ENCODE data around the gene ESRRB.

ESRRB gene

DNA sequence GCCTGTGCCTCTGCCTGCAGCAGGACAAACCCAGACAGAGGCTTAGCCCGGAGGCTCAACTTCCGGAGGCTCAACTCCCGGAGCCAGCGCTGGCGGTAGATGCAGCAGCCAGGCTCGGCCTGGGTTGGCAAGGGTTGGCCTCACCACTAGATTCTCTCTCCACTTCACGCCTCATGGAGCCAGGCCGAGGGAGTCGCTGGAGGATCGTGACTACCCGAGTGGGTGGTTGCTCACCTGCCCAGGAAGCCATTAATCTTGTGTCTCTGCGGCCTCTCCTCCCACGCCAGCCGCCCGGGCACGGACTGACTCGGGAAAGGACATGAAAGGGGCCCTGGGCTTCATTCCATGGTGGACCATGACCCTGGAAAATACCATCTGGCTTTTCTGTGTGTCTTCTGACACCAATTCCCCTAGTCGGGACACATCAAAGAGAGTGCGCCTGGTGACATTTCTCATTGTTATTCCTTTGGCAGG, 20.8 kb downstream of the ESRRB start:
- H3K4me3 ChIP-seq (ENCODE audit: low read depth, low read length), result no peak overlapping the region

DNA sequence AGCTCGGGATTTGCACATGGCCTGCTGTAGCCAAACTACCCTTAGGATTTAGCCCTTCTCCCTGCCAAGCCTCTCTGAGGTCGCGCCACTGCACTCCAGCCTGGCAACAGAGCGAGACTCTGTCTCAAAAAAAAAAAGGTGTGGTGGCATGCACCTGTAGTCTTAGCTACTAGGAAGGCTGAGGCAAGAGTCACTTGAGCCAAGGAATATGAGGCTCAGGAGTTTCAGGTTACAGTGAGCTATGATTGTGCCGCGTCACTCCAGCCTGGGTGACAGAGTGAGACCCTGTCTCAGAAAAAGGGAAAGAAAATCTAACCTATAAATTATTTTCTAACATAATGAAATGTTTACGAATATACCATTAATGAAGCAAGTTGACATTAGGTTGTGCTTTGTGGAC, 29.7 kb downstream of the ESRRB start:
- H3K4me3 ChIP-seq (ENCODE audit: low read depth, low read length), result no peak overlapping the region

DNA sequence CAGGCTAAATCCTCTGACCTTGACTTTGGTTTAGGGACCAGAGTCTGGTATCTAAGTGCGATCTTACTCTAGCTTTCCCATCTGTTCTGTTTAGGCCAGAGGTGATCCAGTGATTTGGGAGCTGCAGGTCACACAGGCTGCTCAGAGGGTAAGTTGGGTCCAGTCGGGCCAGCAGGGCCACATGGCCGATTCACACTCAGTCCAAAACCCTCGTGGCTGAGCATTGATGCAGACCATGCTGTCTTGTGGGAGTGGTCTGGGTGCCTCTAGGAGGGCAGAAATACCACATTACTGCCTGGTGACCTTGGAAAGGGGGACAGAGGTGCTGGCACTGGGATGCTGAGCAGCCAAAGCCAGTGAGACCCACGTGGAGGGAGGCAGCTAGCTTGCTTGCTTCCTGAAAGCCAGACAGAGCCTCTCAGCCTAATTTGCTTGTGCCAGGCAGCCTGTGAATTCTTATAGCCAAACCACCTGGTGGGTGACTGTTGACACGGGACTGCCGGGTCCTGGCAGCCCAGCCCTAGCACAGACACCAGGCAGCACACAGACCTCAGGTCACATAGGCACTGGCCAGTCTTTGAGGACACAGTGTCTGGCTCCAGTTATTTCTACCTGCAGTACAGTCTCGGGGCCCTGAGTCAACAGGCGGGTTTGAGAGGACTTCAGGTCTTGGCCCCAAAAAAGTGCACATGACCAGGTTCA, 31.7 kb downstream of the ESRRB start:
- no peak overlapping the region for H3K4me3 ChIP-seq (ENCODE audit: low read depth, low read length)

DNA sequence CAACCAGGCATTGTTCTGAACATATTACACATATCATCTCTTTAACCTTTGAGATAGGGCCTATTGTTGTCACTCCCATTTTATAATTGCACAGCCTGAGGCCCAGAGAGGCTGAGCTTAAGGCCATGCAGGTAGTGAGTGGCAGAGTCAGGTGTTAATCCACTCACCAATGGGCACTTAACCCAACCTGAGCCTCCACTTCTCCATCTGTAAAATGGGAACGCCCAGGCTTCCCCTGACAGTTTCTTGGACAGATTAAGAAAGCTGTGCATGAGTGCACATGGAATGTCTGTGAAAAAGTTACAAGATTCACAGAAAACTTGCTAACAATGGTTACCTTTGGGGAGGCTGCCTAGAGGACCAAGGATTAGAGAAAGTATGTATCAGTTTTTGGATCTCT, 32.9 kb downstream of the ESRRB start:
- no peak overlapping the region for H3K4me3 ChIP-seq (ENCODE audit: low read depth, low read length)

DNA sequence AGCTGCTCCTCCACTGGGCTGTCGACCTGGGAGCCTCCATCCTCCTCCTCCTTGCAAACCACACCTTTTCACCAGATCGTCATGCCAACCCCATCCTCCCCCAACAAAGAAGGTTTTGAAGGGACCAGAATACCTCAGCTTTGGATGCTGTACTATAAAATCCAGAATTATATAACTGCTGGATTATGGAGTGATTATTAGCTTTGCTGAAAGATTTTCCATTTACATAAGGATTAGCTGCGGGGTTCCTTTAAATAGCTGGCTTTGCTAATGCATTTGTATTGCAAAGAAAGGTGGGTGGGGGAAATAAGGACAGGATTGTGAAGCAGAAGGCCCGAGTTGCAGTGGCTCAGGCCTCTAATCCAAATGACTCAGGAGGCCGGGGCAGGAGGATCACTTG, 36.6 kb downstream of the ESRRB start:
- no peak overlapping the region for H3K4me3 ChIP-seq (ENCODE audit: low read depth, low read length)

DNA sequence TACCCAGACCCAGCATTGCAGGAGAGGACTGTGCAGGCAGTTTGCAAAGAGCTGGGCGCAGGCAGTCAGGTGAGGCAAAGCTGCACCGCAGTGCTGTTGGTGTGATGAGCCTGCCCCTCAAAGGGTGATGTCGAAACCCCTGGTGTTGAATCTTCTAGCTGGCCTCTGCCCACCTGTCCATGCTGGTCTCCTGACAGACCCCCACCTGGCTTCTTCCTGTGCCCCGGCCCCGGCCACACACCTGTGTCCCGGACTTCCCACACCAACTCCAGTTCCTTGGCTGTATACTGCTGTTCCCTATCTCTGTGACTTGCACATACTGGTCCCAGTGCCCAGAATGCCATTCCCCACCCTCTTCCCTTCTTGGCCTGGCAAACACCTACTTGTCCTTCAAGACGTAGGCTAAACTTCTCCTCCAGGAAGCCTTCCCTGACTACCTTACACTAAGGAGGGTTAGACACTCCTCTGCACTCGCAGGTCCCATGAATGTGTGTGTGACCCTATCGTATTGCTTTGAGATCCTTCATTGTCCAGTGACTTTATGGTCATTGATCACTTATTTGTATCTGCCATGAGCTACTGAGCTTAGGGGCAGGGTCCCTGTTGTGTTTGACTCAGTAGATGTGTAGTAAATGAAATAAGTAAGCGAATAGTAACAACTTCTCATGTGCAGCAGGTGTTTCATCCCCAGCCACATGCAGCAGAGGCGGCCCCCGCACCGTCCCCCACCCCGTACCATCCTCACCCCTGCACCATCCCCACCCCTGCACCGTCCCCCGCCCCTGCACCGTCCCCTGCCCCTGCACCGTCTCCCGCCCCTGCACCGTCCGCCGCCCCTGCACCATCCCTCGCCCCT, 37.4 kb downstream of the ESRRB start:
- H3K4me3 ChIP-seq (ENCODE audit: low read depth, low read length), result no peak overlapping the region

DNA sequence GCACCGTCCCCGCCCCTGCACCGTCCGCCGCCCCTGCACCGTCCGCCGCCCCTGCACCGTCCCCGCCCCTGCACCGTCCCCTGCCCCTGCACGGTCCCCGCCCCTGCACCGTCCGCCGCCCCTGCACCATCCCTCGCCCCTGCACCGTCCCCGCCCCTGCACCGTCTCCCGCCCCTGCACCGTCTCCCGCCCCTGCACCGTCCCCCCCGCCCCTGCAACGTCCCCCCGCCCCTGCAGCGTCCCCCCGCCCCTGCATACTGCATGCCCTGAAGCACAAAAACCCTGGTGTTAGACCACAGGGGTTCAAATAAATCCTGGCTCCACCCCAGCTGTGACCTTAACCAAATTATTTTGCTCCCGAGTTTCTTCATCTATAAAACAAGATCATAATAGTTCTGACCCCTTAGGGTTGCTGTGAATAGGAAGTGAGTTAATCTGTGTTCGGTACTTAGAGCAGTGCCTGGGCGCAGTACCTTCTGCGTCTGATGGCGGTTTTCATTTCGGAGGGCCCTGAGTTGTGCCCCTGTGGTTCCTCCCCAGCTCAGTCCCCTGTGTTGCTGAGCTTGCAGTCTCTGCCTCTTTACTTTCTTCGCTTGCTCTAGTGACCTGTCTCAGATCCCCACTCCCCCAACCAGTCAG, 38.1 kb downstream of the ESRRB start:
- H3K4me3 ChIP-seq (ENCODE audit: low read depth, low read length), result peak overlapping the region; percentile 34

DNA sequence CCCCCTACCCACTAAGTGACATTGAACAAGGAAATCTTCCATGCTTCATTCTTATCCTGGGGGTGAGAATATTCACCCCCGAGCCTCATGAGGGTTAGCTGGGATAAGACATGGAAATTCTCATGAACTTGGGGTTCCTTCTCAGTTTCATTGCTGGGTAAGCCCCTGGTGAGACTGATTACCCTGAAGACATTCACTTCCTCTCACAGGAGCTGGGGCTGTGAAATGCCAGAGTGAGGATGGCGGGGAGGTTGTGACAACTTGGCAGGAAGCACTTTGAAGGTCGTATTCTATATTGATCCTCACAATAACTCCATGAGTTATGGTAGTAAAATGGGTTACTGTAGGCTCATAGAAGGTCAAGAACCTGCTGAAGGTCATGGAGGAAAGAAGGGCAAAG, 43.5 kb downstream of the ESRRB start:
- H3K4me3 ChIP-seq (ENCODE audit: low read depth, low read length), result no peak overlapping the region

DNA sequence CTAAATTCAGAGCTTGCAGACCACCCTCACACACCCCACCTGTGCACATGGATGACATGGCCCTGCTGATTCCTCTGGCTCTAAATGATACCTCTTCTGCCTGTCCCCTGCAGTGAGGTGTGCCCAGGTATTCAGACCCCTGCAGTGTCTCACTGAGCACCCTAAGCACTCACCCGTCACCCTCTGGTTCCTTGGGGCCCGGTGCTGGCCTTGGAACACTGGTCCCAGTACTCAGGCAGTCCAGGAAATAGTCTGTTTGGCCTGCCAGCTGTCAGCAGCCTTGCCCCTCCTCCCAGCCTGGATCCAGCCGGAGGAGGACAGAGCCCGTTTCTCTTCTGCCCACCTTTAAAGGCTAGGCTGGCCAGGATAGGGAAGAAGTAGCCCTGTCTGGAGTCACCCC, 44.9 kb downstream of the ESRRB start:
- no peak overlapping the region for H3K4me3 ChIP-seq (ENCODE audit: low read depth, low read length)

DNA sequence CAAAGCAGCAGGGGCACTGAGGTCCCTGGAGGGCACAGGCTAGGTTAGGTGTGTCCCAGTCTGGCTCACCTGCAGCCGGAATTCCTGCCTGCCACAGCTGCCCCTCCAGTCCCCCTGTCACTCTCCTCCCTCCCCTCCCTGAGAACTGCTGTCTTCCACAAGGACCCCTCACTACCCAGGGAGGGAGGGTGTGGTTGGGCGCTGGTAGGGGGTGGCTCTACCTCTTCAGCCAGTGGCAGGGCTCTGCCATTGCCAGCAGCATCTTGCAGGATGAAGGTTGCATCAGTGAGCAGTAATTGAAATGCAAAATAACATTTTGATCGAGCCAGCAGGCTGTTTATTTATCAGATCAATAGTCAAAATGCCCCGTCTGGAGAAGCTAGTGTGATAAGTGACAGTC, 45.7 kb downstream of the ESRRB start:
- H3K4me3 ChIP-seq (ENCODE audit: low read depth, low read length), result no peak overlapping the region

DNA sequence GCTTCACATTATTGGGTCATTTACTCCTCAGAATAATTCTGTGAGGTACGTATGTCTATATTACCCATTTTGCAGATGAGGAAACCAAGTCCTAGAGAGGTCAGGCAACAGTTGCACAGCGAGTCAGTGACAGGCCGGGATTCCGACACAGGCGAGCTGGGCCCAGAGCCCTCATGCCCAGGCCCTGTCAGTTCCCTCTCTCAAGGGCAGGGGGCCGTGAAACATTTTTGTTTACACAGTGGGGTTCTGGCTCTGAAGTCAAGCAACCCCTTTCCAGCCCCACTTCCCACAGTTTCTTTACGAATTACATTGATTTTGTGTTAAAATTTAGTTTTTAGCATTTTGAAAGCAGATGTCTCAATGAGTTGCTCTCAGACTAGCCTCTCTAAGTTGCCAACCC, 46.7 kb downstream of the ESRRB start:
- H3K4me3 ChIP-seq (ENCODE audit: low read depth, low read length), result no peak overlapping the region

DNA sequence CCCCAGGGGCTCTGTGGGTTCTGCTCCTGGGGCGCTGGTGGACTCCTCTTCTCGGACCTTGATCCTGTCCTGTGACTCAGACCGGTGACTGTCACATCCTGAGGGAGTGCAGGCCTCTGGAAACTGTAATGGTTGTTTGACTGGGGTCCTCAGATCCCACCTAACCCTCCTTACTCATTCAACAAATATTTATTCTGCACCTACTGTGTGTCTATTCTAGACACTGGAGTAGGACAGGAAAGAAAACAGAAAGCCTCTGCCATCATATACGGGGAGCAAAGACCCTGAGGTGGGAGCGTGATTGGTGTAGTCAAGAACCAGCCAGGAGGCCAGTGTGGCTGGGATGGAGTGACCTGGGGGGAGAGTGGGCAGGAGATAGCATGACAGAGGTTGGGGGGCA, 47.6 kb downstream of the ESRRB start:
- H3K4me3 ChIP-seq (ENCODE audit: low read depth, low read length), result no peak overlapping the region

DNA sequence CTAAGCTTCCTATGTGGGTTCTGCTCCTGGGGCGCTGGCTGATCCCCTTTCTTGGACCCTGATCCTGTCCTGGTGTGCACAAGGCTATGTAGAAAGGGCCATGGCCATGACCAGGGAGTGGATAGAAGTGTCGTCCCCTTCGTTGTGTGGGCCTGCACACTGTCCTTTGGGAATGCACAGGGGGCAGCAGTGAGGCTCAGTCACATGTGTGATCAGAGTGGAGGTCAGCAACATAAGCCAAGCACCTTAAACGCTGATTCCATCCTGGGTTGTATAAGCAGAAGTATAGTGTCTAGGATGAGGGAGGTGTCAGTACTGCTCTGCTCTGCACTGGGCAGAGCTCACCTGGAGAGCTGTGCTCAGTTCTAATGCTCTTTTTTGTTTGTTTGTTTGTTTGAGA, 48.4 kb downstream of the ESRRB start:
- no peak overlapping the region for H3K4me3 ChIP-seq (ENCODE audit: low read depth, low read length)

DNA sequence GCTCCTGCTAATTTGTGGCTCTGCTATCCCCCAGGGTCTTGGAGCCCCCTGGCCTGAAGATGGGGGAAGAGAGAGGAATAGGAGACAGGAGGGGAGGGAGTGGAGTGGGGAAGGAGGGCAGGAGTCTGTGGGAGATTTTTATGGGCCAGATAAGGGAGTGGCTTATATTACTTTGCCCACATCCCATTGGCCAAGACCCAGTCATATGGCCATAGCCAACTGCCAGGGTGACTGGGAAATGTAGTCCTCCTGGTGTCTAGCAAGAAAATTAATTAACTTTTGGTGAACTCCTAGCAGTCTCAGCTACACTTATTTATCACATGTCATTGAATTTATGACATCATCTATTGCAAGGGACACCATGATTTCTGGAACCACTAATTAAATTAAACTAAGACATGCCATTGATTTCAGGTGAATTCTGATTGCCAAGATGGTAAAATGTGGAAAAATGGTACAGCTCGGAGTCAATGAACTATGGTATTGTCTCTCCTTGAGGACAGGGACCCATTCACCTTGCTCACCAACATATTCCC, 50.3 kb downstream of the ESRRB start:
- no peak overlapping the region for H3K4me3 ChIP-seq (ENCODE audit: low read depth, low read length)

DNA sequence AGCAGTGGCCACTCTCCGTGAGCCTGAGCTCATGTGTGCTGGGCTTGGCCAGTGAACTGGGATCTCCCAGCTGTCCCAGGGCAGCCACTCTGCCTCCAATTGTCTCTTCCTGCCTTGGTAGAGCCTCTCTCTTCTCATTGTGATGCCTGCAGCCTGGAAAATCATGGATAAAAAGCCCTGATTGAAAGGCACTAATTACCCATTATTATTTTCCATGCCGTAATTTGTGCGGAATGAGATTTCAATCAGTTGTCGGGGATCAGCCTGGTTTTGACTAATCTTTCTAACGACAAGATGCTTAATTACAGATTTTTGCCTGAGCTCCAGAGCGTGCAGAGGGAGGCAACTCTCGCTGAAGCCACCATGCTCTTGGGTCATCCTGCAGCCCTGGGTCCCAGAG, 52.7 kb downstream of the ESRRB start:
- no peak overlapping the region for H3K4me3 ChIP-seq (ENCODE audit: low read depth, low read length)

DNA sequence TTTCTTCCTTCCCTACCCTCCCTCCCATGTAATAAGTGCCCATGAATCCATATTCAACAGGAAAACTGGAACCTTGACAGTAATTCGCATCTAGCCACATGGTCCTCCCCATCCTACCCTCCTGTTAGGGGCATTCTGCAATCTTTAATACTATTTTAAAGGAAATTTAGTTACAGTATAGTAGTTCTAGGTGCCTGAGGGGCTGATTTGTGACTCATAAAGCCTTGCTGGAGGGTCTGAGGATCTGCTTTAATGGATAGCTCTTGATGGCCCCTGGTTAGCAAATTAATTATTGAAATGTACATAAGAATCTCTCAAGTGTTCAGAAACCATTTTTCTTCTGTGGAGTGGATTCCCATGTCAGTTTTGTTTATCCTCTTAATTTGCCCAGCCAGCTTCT, 54.1 kb downstream of the ESRRB start:
- H3K4me3 ChIP-seq (ENCODE audit: low read depth, low read length), result no peak overlapping the region

DNA sequence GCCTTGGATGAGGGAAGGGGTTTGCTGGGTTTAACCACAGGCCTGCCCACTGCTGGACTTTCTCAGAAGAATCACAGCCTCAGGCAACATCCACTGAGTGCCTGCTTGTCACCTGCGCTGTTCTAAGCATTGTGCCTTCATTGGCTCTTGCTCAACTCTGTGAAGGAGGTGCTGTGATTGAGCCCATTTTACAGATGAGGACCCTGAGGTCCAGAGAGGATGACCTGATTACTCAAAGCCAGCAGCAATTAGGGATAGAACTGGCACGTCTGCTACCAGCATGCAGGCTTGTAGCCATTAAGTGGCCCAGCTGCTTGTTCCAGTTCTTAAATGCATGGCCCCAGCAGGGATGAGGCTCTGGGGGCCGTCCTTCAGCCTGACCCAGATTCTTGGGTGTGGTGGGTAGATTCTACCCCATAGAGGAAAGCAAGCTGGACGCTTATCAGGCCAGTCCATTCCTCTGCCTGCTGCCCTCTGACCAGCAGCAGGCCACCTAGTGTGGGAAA, 54.6 kb downstream of the ESRRB start:
- no peak overlapping the region for H3K4me3 ChIP-seq (ENCODE audit: low read depth, low read length)

DNA sequence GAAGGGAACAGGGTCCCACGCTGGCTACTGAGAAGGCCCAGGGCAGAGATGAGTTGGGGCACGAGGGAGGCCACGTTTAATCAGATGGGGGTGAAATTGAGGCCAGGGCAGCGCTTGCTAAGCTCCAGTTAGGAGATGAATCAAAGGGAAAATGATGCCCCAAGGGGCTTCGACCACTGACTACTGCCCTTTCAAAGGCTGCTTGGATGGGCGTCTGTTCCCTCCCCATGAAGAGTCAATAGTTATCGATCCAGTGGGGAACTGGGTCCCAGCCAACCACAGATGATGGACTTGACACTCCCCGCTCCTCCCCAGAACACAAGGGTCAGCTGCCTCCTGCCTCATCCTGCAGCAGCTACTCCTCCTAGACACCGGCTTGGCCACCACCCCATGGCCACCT, 55.6 kb downstream of the ESRRB start:
- no peak overlapping the region for H3K4me3 ChIP-seq (ENCODE audit: low read depth, low read length)

DNA sequence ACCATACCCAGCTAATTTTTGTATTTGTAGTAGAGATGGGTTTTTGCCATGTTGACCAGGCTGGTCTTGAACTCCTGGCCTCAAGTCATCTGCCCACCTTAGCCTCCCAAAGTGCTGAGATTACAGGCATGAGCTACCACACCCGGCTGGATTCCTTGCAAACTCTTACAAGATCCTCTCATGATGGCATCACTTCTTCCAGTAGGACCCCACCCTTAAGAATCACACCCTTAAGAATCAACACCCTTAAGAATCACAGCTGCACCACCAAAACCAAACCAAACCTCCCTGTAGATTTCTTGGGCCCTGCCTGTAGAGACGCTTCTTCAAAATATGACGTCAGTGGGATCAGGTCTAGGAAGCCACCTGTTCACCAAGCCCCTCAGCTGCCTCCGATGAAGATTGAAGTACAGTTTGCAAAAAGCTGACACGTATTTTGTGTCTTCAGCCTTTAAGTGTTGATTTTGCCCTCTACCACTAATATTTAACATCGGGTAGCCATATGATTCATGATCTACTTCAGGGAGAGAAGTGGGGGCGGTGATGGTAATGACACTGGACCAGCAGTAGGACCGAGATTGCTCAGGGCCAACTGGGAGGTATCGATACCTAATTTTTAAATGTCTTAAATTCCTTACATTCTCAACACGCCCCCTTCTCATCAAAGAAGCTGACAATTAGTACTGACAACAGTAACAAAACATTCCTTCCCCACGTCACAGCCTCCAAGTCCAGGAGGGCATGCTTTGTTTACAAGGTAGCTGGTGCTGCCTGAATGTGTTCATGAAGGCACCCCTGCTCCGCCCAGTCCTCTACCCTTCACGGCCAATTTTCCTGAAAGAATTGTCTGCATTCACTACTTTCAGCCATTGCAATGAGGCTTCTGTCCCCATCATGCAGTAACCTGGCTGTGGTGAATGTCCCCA, 57.2 kb downstream of the ESRRB start:
- no peak overlapping the region for H3K4me3 ChIP-seq (ENCODE audit: low read depth, low read length)

DNA sequence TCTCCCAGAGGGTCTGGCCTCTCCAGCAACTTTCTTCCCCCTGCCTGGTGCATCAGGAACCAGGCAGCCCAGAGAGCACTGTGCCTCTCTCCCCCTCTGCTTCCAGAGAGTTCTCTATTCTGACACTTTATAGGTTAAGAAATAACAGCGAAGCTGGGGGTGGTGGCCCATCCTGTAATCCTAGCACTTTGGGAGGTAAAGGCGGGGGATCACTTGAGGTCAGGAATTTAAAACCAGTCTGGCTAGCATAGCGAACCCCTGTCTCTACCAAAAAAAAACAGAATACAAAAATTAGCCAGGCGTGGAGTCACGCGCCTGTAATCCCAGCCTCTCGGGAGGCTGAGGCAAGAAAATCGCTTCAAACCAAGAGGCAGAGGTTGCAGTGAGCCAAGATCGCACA, 58.3 kb downstream of the ESRRB start:
- no peak overlapping the region for H3K4me3 ChIP-seq (ENCODE audit: low read depth, low read length)

Measured in iPS-11a (cell line).